Ovary (tissue), 9 donors: ENCODE results near the gene ACAN. TPM values are rescaled to one million over a fixed set of nuclear protein-coding genes. Genes with fewer than 3 reads are reported as not detected.

Source experiments
- DNase-seq, 5 donors: peaks; one replicate each; pipeline ENCODE4 v3.0.0-alpha.2; 2019 to 2020
- H3K27ac ChIP-seq, 2 donors: fragments of 200-600 bp; one replicate each; pipeline versions ENCODE4 v1.5.1 to v1.8.0; 2019 to 2022
- H3K27me3 ChIP-seq: fragments of 200-600 bp; one replicate; pipeline ENCODE4 v1.8.0; 2022
- H3K36me3 ChIP-seq: fragments of 200-600 bp; sonication (generic); one replicate; pipeline ENCODE4 v1.5.1; 2019
- H3K4me1 ChIP-seq: one replicate; pipeline ENCODE4 v1.8.1; 2013; ENCODE audit warnings: mild to moderate bottlenecking, moderate library complexity; ENCODE audit not compliant: insufficient read depth
- H3K4me3 ChIP-seq: fragments of 200-600 bp; sonication (generic); one replicate; pipeline ENCODE4 v1.5.1; 2017
- H3K9me3 ChIP-seq, 2 donors: fragments of 200-600 bp in 1 of 2; sonication (generic) in 1 of 2; one replicate each; pipeline versions ENCODE4 v1.5.1 to v1.8.1; 2013 to 2019; ENCODE audit warnings: mild to moderate bottlenecking in 1 of 2, moderate library complexity in 1 of 2
- EP300 ChIP-seq: sonication (generic); formaldehyde crosslinking; IDR thresholded peaks from one replicate; pipeline ENCODE4 v1.6.1; 2017; ENCODE audit warnings: antibody characterized with exemption
- POLR2A ChIP-seq: fragments of 450-650 bp; IDR thresholded peaks from one replicate; pipeline ENCODE4 v1.6.1; 2017; ENCODE audit warnings: antibody characterized with exemption, mild to moderate bottlenecking, moderate library complexity
- WGBS, 3 donors: extraction: QIAGEN DNeasy Blood & Tissue Kit in 1 of 3; methylation state at CpG; one replicate each; pipeline versions ENCODE4 v1.1.5 to v1.1.7; 2013 to 2017; 5-methylcytosine and 5-hydroxymethylcytosine counted together
- intact Hi-C, 4 donors: fragments of 100-400 bp; cut with DNase I; formaldehyde crosslinking; loops; one replicate each; pipeline versions ENCODE4 v1.11.0 to v1.15.1; 2022 to 2023
- polyA plus RNA-seq, 2 donors: library from polyadenylated mRNA; stranded (reverse); fragments of 200-250 nt in 1 of 2; fragments of 350-450 nt in 1 of 2; fragmentation: Illumina TruSeq in 1 of 2; extraction: RNeasy Lipid Tissue Mini Kit (QIAGEN cat#74804) in 1 of 2; gene quantifications; one replicate each; pipeline ENCODE4 v1.2.3, GENCODE V29; 2013 to 2014
- total RNA-seq, 7 donors: library from RNA; depleted of rRNA in 2 of 7; stranded (reverse); fragments of >200 nt in 2 of 7; fragmentation: NEBNext Ultra II Directional in 3 of 7; extraction: Animal tissue kit (Norgen Biotek cat#: 25700) in 3 of 7; gene quantifications; one replicate each; pipeline versions ENCODE4 v1.1.0 to v1.2.4, GENCODE V29; 2016 to 2023
- TF ChIP-seq, protein P1 (sequence below), 3 donors: fragments of 450-650 bp in 2 of 3; fragments of 200-600 bp in 1 of 3; IDR thresholded peaks; one replicate each; pipeline versions ENCODE4 v1.5.1 to v1.8.0; 2016 to 2022; ENCODE audit warnings: antibody characterized with exemption in 3 of 3, mild to moderate bottlenecking in 1 of 3
- donor health status: DM: no; HTN: no; CAD: no; lungs with moderate emphysema.
- donor health status: DM: no; HTN: no; CAD: no.
- donor health status: Bipolar disorder and iron deficiency.
- donor health status: DM: yes; HTN: yes; CAD: no.
- donor health status: DM: no; HTN: no; CAD: no.
- donor health status: DM: yes; HTN: yes; CAD: no.

ACAN gene
- total and polyA plus RNA-seq, 9 donors: 0.11 to 5.1 (median 0.54) TPM; not detected in 1

DNA sequence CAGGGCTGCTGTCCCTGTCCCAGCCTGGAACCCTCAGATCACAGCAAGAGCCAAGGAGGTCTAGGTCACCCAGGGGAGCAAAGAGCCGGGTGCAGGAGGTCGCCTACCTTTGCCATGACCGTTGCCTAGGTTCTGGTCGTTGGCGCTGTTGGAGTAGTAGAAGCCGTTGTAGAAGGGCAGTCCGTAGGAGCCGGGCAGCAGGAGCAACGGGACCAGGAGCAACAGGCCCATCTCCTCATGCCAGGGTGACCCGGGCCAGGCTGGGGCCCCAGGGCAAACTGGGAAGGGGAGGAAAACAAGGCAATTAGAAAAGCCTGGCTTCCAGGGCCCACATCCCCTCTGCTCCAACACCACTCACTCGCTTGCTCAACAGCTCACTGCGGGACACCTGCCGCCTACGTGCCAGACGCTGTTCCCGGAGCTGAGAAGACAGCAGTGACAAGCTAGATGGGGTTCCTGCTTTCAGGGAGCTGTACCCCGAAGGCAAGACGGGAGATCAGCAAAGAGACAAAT is 83.9 kb downstream of the ACAN start:
- Histone ChIP-seq H3K27me3 (no peaks in the 10 kb centered on the region), H3K9me3 (no peaks in the 10 kb centered on the region), H3K36me3 (no peaks in the 10 kb centered on the region), H3K4me1 (no peaks in the 10 kb centered on the region), H3K4me3 (no peak overlapping the region), H3K27ac (no peak overlapping the region)
- 88 to 90% (median 89%) methylated on average over 18 of the region's 18 CpGs for WGBS, 3 donors
- DNase-seq: no peak
- intact Hi-C loops: no loop called here
- no peak for TF ChIP-seq EP300

DNA sequence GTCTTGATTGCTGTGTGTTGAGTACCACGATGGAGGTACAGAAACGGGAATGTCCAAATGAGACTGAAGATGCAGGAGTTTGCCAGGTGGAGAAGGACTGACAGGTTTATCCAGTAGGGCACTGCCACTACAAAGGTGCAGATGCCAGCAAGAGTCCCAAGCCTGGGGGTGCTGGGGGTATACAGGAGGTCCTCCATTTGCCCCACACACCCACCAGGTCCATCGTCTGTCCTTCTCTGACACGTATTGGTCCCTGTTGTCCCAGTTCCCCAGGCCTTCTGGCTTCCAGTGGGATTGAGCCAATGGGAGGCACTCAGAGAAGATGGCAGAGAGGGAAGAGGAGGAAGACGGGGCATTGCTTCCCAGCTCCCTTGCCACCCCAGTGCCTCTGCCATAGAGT is 85.5 kb downstream of the ACAN start:
- TF ChIP-seq, protein P1, sequence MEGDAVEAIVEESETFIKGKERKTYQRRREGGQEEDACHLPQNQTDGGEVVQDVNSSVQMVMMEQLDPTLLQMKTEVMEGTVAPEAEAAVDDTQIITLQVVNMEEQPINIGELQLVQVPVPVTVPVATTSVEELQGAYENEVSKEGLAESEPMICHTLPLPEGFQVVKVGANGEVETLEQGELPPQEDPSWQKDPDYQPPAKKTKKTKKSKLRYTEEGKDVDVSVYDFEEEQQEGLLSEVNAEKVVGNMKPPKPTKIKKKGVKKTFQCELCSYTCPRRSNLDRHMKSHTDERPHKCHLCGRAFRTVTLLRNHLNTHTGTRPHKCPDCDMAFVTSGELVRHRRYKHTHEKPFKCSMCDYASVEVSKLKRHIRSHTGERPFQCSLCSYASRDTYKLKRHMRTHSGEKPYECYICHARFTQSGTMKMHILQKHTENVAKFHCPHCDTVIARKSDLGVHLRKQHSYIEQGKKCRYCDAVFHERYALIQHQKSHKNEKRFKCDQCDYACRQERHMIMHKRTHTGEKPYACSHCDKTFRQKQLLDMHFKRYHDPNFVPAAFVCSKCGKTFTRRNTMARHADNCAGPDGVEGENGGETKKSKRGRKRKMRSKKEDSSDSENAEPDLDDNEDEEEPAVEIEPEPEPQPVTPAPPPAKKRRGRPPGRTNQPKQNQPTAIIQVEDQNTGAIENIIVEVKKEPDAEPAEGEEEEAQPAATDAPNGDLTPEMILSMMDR (IDR thresholded peaks at IDR 0.05): no peak
- TF ChIP-seq POLR2A: no peak
- no peak for TF ChIP-seq EP300
- Histone ChIP-seq H3K27ac (no peak overlapping the region), H3K36me3 (no peaks in the 10 kb centered on the region), H3K4me1 (no peaks in the 10 kb centered on the region), H3K4me3 (no peak overlapping the region), H3K9me3 (no peaks in the 10 kb centered on the region), H3K27me3 (no peaks in the 10 kb centered on the region)
- DNase-seq: no peak
- intact Hi-C loops: no loop called here
- WGBS, 3 donors: 88 to 93% (median 91%) methylated on average over 5 of the region's 5 CpGs

DNA sequence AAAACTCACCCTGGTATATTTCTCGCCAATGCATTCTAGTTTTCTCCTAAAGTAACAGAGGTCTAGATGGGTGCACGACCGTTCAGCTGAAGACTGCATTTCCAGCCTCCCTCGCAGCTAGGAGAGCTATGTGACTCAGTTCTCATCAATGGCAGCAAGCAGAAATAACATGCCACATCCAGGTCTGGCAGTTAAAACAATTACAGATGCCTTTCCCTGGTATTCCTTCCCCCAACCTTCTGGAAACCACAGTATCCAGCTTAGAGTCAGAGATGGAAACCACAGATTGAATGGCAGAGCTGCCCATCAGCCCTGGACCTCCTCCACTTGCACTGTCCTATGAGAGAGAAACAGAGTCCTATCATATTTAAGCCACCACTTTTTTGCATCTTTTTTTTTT is 87.3 kb downstream of the ACAN start:
- Histone ChIP-seq H3K9me3 (no peaks in the 10 kb centered on the region), H3K36me3 (no peaks in the 10 kb centered on the region), H3K4me1 (peaks cover 2% of the 10 kb centered on the region), H3K27me3 (no peaks in the 10 kb centered on the region), H3K27ac (no peak overlapping the region), H3K4me3 (no peak overlapping the region)
- DNase-seq: no peak
- TF ChIP-seq EP300: no peak
- TF ChIP-seq POLR2A: no peak
- TF ChIP-seq, protein P1 (IDR thresholded peaks at IDR 0.05): no peak
- WGBS, 3 donors: 87 to 92% (median 91%) methylated on average over 4 of the region's 4 CpGs
- intact Hi-C loops: loop anchor here in 1 of 4 donors (10.0 kb wide), 1 partner anchor 266 kb away; the partner anchor contains the start of gene AEN

DNA sequence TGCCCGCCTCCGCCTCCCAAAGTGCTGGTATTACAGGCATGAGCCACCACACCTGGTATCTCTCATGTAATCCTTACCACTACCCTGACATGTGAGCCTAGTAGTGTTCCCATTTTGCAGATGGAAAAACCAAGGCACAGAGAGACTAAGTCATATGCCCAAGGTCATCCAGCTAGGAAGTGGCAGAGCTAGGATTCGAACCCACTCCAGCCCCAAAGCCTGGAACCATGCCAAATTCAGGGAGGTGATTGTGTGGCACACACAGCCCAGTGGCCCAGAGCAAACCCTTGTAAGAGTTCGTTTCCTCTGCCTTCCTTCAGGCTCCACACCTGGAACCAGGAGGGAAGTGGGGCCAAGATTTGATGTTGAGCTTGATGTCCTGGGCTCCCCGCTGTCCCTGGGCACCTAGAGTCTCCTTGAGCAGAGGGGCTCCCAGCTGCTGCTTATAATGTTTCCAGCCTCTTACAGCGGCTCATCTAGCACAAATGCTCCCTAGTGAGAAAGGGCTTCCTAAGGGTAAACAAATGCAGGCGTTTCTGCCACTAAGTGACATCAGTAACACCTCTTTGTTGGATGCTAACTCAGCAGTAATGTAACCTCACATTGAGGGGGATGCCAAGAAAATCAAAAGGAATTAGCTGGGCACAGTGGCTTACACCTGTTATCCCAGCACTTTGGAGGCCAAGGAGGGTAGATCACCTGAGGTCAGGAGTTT is 88.5 kb downstream of the ACAN start:
- intact Hi-C loops: loop anchor here in 1 of 4 donors (10.0 kb wide), 1 partner anchor 267 kb away; the partner anchor contains the start of gene AEN
- H3K4me1 ChIP-seq: peaks cover 2% of the 10 kb centered on the region
- H3K4me3 ChIP-seq: no peak overlapping the region
- DNase-seq: no peak
- H3K27ac ChIP-seq: no peak overlapping the region
- TF ChIP-seq, protein P1 (IDR thresholded peaks at IDR 0.05): no peak
- TF ChIP-seq POLR2A (no peak), EP300 (no peak)
- H3K9me3 ChIP-seq: no peaks in the 10 kb centered on the region
- WGBS, 3 donors: 76 to 81% (median 77%) methylated on average over 7 of the region's 7 CpGs
- H3K27me3 ChIP-seq: no peaks in the 10 kb centered on the region
- H3K36me3 ChIP-seq: no peaks in the 10 kb centered on the region

DNA sequence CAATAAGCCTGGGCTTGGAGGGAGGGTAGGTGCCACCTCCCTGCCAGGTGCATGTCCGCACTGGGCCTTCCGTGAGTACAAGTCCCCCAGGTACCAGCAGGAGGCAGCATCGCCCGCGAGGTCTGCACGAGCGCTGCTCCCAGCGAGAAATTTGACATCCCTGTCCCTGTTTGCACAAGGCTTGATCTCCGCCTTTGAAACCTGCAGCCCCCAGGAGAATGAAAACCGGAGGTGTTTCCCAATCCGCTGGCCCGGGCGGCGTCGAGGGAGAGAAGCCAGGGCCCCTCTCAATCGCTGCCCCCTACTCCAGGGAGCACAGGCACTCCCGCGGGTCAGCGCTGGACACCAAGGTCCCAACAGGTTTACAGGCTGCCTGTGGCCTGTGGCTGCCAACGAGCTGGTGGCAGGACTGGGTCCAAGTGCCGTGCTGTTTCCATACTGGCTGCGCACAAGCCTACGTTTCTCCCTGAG is 91.1 kb downstream of the ACAN start:
- intact Hi-C loops: loop anchor here in 1 of 4 donors (10.0 kb wide), 1 partner anchor 270 kb away; the partner anchor contains the start of gene AEN
- H3K4me3 ChIP-seq: peak overlapping the region; percentile 33
- no peaks in the 10 kb centered on the region for H3K36me3 ChIP-seq
- H3K9me3 ChIP-seq: no peaks in the 10 kb centered on the region
- DNase-seq: peak in 4 of 5 donors; percentile 39 to 67 (median 58)
- TF ChIP-seq EP300 (no peak), POLR2A (no peak)
- TF ChIP-seq, protein P1 (IDR thresholded peaks at IDR 0.05): no peak
- 4 to 8% (median 6%) methylated on average over 22 to 23 of the region's 23 CpGs for WGBS, 3 donors
- H3K4me1 ChIP-seq: peaks cover 9% of the 10 kb centered on the region
- no peak overlapping the region for H3K27ac ChIP-seq
- no peaks in the 10 kb centered on the region for H3K27me3 ChIP-seq
